MG63 (cell line): Measurements from ENCODE around the gene ARHGEF11. TPM values are rescaled to one million over a fixed set of nuclear protein-coding genes. Genes with fewer than 3 reads are reported as not detected.

ENCODE experiments used
- DNase-seq: peaks from one replicate; pipeline ENCODE4 v3.0.0-alpha.2; 2020
- H3K27me3 ChIP-seq: fragments of 250-450 bp; sonication (Bioruptor Pico); 2 replicates; pipeline ENCODE4 v1.5.1; 2020; ENCODE audit warnings: mild to moderate bottlenecking, moderate library complexity
- H3K36me3 ChIP-seq: fragments of 250-450 bp; sonication (Bioruptor Pico); 2 replicates; pipeline ENCODE4 v1.5.1; 2020; ENCODE audit warnings: mild to moderate bottlenecking, moderate library complexity
- H3K4me3 ChIP-seq: fragments of 250-450 bp; sonication (Bioruptor Pico); 2 replicates; pipeline ENCODE4 v1.5.1; 2020; ENCODE audit warnings: mild to moderate bottlenecking, moderate library complexity
- H3K9me3 ChIP-seq: fragments of 250-450 bp; sonication (Bioruptor Pico); 2 replicates; pipeline ENCODE4 v1.5.1; 2020; ENCODE audit warnings: mild to moderate bottlenecking, moderate library complexity
- total RNA-seq: library from RNA; depleted of rRNA; stranded (reverse); fragments of >200 nt; shearing (Covaris generic); gene quantifications from 2 replicates; pipeline ENCODE4 v1.2.3, GENCODE V29; 2014; ENCODE audit warnings: low replicate concordance

The ARHGEF11 gene
- total RNA-seq, 1 experiment from 2014 or later, result 31.2 TPM

- Histone ChIP-seq H3K9me3 (no peaks in the 10 kb centered on the region), H3K4me3 (no peak overlapping the region), H3K27me3 (no peaks in the 10 kb centered on the region), H3K36me3 (no peaks in the 10 kb centered on the region)
- no peak for DNase-seq
Measured at GRCh38 chr1:156903328-156904091, 142.0 kb downstream of the ARHGEF11 start.

GRCh38 chr1:156901966-156902915 lies 143.3 kb downstream of the ARHGEF11 start:
- H3K9me3 ChIP-seq, result no peaks in the 10 kb centered on the region
- H3K27me3 ChIP-seq, result no peaks in the 10 kb centered on the region
- H3K4me3 ChIP-seq, result no peak overlapping the region
- no peaks in the 10 kb centered on the region for H3K36me3 ChIP-seq
- no peak for DNase-seq

- DNase-seq, result no peak
- H3K27me3 ChIP-seq, result no peaks in the 10 kb centered on the region
- H3K36me3 ChIP-seq, result no peaks in the 10 kb centered on the region
- no peak overlapping the region for H3K4me3 ChIP-seq
- H3K9me3 ChIP-seq, result no peaks in the 10 kb centered on the region
Measured at GRCh38 chr1:156901590-156901900, 144.0 kb downstream of the ARHGEF11 start.

- Histone ChIP-seq H3K27me3 (no peaks in the 10 kb centered on the region), H3K36me3 (no peaks in the 10 kb centered on the region), H3K9me3 (no peaks in the 10 kb centered on the region), H3K4me3 (no peak overlapping the region)
- no peak for DNase-seq
Measured at GRCh38 chr1:156900896-156901589, 144.5 kb downstream of the ARHGEF11 start.

- no peaks in the 10 kb centered on the region for H3K36me3 ChIP-seq
- DNase-seq, result no peak
- H3K9me3 ChIP-seq, result no peaks in the 10 kb centered on the region
- H3K4me3 ChIP-seq, result no peak overlapping the region
- no peaks in the 10 kb centered on the region for H3K27me3 ChIP-seq
Measured at GRCh38 chr1:156899956-156900718, 145.4 kb downstream of the ARHGEF11 start.

- H3K27me3 ChIP-seq, result no peaks in the 10 kb centered on the region
- H3K36me3 ChIP-seq, result no peaks in the 10 kb centered on the region
- H3K4me3 ChIP-seq, result no peak overlapping the region
- DNase-seq, result no peak
- H3K9me3 ChIP-seq, result no peaks in the 10 kb centered on the region
Measured at GRCh38 chr1:156898971-156899664, 146.4 kb downstream of the ARHGEF11 start.

GRCh38 chr1:156898161-156898566 lies 147.4 kb downstream of the ARHGEF11 start:
- no peaks in the 10 kb centered on the region for H3K27me3 ChIP-seq
- no peak for DNase-seq
- H3K4me3 ChIP-seq, result no peak overlapping the region

GRCh38 chr1:156897078-156897825 lies 148.3 kb downstream of the ARHGEF11 start:
- no peaks in the 10 kb centered on the region for H3K9me3 ChIP-seq
- H3K27me3 ChIP-seq, result no peaks in the 10 kb centered on the region
- DNase-seq, result peak; percentile 84
- H3K36me3 ChIP-seq, result no peaks in the 10 kb centered on the region
- H3K4me3 ChIP-seq, result no peak overlapping the region

More at GRCh38 chr1:156898161-156898566, 147.4 kb downstream of the ARHGEF11 start:
- H3K9me3 ChIP-seq, result no peaks in the 10 kb centered on the region
- no peaks in the 10 kb centered on the region for H3K36me3 ChIP-seq

- H3K36me3 ChIP-seq, result no peaks in the 10 kb centered on the region
- DNase-seq, result peak; percentile 98
- no peak overlapping the region for H3K4me3 ChIP-seq
- H3K27me3 ChIP-seq, result no peaks in the 10 kb centered on the region
- no peaks in the 10 kb centered on the region for H3K9me3 ChIP-seq
Measured at GRCh38 chr1:156896490-156897033, 149.0 kb downstream of the ARHGEF11 start.

- H3K9me3 ChIP-seq, result no peaks in the 10 kb centered on the region
- no peaks in the 10 kb centered on the region for H3K27me3 ChIP-seq
- H3K36me3 ChIP-seq, result no peaks in the 10 kb centered on the region
- no peak overlapping the region for H3K4me3 ChIP-seq
- DNase-seq, result no peak
Measured at GRCh38 chr1:156895927-156896326, 149.6 kb downstream of the ARHGEF11 start.

GRCh38 chr1:156895455-156895812 lies 150.1 kb downstream of the ARHGEF11 start:
- Histone ChIP-seq H3K4me3 (no peak overlapping the region), H3K9me3 (no peaks in the 10 kb centered on the region), H3K27me3 (no peaks in the 10 kb centered on the region), H3K36me3 (no peaks in the 10 kb centered on the region)
- DNase-seq, result no peak

- no peak for DNase-seq
- Histone ChIP-seq H3K36me3 (no peaks in the 10 kb centered on the region), H3K4me3 (no peak overlapping the region), H3K27me3 (no peaks in the 10 kb centered on the region), H3K9me3 (no peaks in the 10 kb centered on the region)
Measured at GRCh38 chr1:156894711-156895454, 150.7 kb downstream of the ARHGEF11 start.

GRCh38 chr1:156894001-156894400 lies 151.5 kb downstream of the ARHGEF11 start:
- Histone ChIP-seq H3K4me3 (no peak overlapping the region), H3K9me3 (no peaks in the 10 kb centered on the region), H3K36me3 (no peaks in the 10 kb centered on the region), H3K27me3 (no peaks in the 10 kb centered on the region)
- no peak for DNase-seq

- Histone ChIP-seq H3K27me3 (no peaks in the 10 kb centered on the region), H3K4me3 (no peak within 1 kb of the TSS), H3K9me3 (no peaks in the 10 kb centered on the region), H3K36me3 (no peaks in the 10 kb centered on the region)
- DNase-seq, result no peak
Measured at GRCh38 chr1:156893048-156893953, 152.2 kb downstream of the ARHGEF11 start, which contains the start of gene PEAR1. Gene PEAR1 (plus strand): TSS chr1:156893718. CDS start chr1:156903927, 10,209 bp downstream.
